Measurements from ENCODE around the gene LRRC49. TPM values are rescaled to one million over a fixed set of nuclear protein-coding genes. Genes with fewer than 3 reads are reported as not detected.
"Not testable (repeated sequence)": the region's sequence is repeated elsewhere in the genome, so short reads cannot be mapped to it uniquely, and the experiment has no call there.

Gene LRRC49
- total RNA-seq, 1 experiment from 2014 or later, result 8.4 TPM

GRCh38 chr15:70910958-70911357, 18.3 kb downstream of the LRRC49 start:
- DNase-seq (ENCODE audit: low read depth), result no peak
- in situ Hi-C loops (cut with HindIII; ENCODE audit: low pct_unique_long_range_greater_than_20kb, low sequenced_read_pairs), result no loop called here

GRCh38 chr15:70912187-70912586, 19.6 kb downstream of the LRRC49 start:
- in situ Hi-C loops (cut with HindIII; ENCODE audit: low pct_unique_long_range_greater_than_20kb, low sequenced_read_pairs), result no loop called here

DNA sequence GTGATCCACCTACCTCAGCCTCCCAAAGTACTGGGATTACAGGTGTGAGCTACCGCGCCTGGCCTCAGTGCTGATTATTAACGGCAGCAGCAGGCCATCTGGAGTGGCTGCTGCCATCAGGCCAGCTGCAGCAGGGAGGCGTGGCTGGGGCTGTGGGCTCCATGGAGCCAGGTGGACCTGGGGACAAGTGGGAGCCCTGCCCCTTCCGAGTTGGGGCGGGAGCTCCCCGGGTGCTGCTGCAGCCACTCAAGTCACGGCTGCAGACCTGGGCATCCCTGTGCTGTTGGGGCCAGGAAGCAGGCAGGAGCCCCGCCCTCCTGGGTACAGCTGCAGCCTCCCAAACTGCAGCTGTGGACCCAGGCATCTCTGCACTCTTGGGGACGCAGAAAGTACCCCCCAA, 23.9 kb downstream of the LRRC49 start:
- DNase-seq (ENCODE audit: low read depth), result no peak

More at GRCh38 chr15:70912187-70912586, 19.6 kb downstream of the LRRC49 start:
- no peak for DNase-seq (ENCODE audit: low read depth)

GRCh38 chr15:70917955-70918354, 25.3 kb downstream of the LRRC49 start:
- in situ Hi-C loops (cut with HindIII; ENCODE audit: low pct_unique_long_range_greater_than_20kb, low sequenced_read_pairs), result no loop called here
- DNase-seq (ENCODE audit: low read depth), result no peak

More for the DNA sequence above, 23.9 kb downstream of the LRRC49 start:
- in situ Hi-C loops (cut with HindIII; ENCODE audit: low pct_unique_long_range_greater_than_20kb, low sequenced_read_pairs), result no loop called here

DNA sequence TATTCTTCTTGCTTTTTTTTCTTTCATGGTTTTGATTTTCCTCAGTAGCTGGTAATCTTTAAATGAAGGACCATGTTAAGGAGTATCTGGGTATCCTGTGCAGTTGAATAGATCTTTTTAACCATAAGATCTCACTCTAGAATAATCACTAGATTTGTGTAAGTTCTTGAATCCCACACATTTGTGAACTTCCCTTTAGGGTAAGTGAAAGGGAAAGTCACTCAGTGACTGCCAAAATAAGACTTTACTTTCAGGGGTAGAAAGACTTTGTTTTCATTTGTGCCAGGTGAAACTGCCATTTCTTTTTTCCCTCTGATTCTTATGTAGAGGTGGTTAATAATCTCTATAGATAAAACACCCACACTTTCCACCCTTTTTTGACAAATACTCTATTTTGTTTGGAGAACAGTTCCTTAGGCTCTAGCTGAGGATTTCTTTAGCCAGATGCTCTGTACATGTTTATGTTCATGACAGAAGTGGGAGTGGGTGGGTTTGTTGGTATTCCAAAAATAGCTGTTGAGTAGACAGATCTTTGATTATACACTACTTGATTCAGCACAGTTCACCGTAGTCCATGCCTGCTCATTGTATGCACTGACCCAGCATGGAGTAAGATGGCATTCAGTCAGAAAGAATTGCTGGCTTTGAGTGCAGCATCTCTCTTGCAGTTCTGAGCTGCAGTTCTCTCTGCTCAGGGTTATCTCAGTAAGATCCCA, 28.5 kb downstream of the LRRC49 start:
- in situ Hi-C loops (cut with HindIII; ENCODE audit: low pct_unique_long_range_greater_than_20kb, low sequenced_read_pairs), result no loop called here
- DNase-seq (ENCODE audit: low read depth), result no peak

DNA sequence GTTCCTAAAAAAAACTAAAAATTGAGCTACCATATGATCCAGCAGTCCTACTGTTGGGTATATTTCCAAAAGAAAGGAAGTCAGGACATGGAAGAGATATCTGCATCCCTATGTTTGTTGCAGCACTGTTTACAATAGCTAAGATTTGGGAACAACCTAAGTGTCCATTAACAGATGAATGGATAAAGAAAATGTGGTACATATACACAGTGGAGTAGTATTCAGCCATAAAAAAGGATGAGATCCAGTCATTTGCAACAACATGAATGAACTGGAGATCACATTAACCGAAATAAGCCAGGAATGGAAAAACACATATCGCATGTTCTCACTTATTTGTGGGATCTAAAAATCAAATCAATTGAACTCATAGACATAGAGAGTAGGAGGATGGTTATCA, 29.5 kb downstream of the LRRC49 start:
- DNase-seq (ENCODE audit: low read depth), result no peak
- in situ Hi-C loops (cut with HindIII; ENCODE audit: low pct_unique_long_range_greater_than_20kb, low sequenced_read_pairs), result no loop called here

DNA sequence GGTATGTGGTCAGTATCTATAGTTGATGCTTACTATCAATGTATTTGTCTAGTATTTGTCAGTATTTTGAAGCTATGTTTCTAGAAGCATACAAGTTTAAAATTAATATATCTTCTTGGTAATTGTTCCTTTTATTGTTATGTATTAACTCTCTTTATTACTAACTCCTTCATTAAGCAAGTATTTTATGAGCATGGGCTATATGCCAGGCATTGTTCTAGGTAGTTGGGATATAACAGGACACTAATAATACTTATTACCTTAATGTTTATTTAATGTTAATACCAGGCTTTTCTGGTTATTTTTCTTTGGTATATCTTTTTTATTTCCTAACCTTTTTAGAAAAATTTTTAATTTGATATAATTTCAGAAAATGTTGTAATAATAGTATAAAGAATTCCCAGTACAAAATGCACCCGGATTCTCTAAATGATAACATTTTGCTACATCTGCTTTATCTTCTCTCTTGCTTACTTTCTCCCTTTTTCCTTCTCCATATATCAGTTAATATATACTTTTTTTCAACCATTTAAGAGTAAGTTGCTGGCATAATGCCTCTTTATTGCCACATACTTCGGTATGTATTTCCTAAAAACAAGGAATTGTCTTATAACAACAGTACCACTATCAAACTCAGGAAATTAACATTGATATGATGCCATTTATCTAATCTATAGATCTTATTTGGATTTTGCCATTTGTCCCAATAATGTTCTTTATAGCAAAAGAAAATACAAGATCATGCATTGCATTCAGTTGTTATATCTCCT, 30.9 kb downstream of the LRRC49 start:
- in situ Hi-C loops (cut with HindIII; ENCODE audit: low pct_unique_long_range_greater_than_20kb, low sequenced_read_pairs), result no loop called here
- DNase-seq (ENCODE audit: low read depth), result no peak

DNA sequence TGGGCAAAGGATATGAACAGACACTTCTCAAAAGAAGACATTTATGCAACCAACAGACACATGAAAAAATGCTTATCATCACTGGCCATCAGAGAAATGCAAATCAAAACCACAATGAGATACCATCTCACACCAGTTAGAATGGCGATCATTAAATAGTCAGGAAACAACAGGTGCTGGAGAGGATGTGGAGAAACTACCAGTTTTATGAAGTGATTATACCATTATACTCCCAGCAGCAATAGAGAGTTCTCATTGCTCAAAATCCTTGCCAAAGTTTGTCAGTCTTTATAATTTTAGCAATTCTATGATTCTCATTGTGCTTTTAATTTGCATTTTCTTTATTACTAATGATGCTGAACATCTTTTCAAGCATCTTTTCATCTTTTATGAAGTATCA, 34.3 kb downstream of the LRRC49 start:
- DNase-seq (ENCODE audit: low read depth); in situ Hi-C loops (cut with HindIII; ENCODE audit: low pct_unique_long_range_greater_than_20kb, low sequenced_read_pairs): not testable (repeated sequence)

DNA sequence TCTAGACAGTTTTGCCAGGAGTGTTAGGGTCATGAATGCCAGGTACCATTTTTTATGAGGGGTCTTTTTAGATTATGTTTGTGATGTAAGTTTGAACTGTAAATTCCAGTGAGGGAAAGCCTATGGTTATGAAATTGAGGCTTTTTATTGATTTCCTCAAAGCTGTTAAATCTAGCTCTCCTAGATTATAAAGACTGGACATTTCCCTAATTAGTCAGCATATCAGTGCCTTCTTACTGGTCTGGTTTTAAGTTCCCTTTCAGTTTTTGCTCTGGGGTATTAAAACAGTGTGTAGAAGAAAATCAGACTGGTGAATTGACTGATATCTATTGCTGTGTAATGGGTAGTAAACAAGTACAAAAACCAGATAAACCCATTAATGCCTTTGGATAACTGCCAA, 39.2 kb downstream of the LRRC49 start:
- DNase-seq (ENCODE audit: low read depth), result no peak
- in situ Hi-C loops (cut with HindIII; ENCODE audit: low pct_unique_long_range_greater_than_20kb, low sequenced_read_pairs), result no loop called here

GRCh38 chr15:70932397-70932796, 39.8 kb downstream of the LRRC49 start:
- in situ Hi-C loops (cut with HindIII; ENCODE audit: low pct_unique_long_range_greater_than_20kb, low sequenced_read_pairs), result no loop called here
- peak; percentile 22 for DNase-seq (ENCODE audit: low read depth)

DNA sequence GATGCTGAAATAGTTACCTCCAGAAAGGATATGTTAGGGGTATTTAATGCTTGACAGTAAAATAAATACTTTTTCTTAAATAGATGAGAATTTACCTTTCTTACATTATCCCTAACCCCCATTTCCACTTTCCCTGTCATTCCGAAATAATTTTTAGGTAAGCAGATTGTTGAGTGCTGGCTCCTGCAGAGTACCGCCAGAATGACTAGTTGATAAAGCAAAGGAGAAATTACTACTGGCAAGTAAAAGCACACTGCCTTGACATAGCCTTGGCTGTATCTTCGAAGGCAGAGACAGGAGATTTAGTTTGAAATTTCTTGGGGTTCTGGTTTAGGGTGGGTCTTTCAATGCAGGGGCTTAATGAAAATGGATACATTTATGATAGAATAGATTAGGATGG, 40.8 kb downstream of the LRRC49 start:
- DNase-seq (ENCODE audit: low read depth), result no peak
- in situ Hi-C loops (cut with HindIII; ENCODE audit: low pct_unique_long_range_greater_than_20kb, low sequenced_read_pairs), result no loop called here

- in situ Hi-C loops (cut with HindIII; ENCODE audit: low pct_unique_long_range_greater_than_20kb, low sequenced_read_pairs), result no loop called here
- DNase-seq (ENCODE audit: low read depth), result no peak
Observed at GRCh38 chr15:70935631-70936030, 43.0 kb downstream of the LRRC49 start.

DNA sequence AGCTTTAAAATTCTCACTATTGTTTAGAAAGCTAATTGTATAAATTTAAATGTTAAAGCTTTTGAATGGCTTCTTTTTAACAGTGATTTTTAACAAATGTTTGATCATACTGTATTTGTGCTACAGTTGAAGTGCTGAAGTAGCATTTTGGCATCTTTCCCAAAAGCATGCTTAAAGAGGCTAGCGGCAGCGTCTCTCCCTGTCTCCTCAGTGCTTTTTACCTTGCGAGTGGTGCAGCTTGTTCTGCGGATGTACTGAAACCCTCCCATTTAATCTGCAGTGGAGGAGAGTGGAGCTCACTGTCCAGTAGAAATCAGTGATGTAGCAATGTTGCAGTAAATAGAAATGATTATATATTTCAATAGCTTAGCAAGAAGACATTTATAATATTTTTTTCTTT, 43.7 kb downstream of the LRRC49 start:
- in situ Hi-C loops (cut with HindIII; ENCODE audit: low pct_unique_long_range_greater_than_20kb, low sequenced_read_pairs), result no loop called here
- no peak for DNase-seq (ENCODE audit: low read depth)

GRCh38 chr15:70943285-70943684, 50.7 kb downstream of the LRRC49 start:
- in situ Hi-C loops (cut with HindIII; ENCODE audit: low pct_unique_long_range_greater_than_20kb, low sequenced_read_pairs), result not testable (repeated sequence)

GRCh38 chr15:70947351-70948335, 55.0 kb downstream of the LRRC49 start:
- in situ Hi-C loops (cut with HindIII; ENCODE audit: low pct_unique_long_range_greater_than_20kb, low sequenced_read_pairs), result no loop called here

More at GRCh38 chr15:70943285-70943684, 50.7 kb downstream of the LRRC49 start:
- not testable (repeated sequence) for DNase-seq (ENCODE audit: low read depth)

GRCh38 chr15:70950953-70951352, 58.3 kb downstream of the LRRC49 start:
- in situ Hi-C loops (cut with HindIII; ENCODE audit: low pct_unique_long_range_greater_than_20kb, low sequenced_read_pairs), result no loop called here

More at GRCh38 chr15:70947351-70948335, 55.0 kb downstream of the LRRC49 start:
- DNase-seq (ENCODE audit: low read depth), result no peak

GRCh38 chr15:70954171-70954570, 61.5 kb downstream of the LRRC49 start:
- DNase-seq (ENCODE audit: low read depth), result no peak
- in situ Hi-C loops (cut with HindIII; ENCODE audit: low pct_unique_long_range_greater_than_20kb, low sequenced_read_pairs), result no loop called here

More at GRCh38 chr15:70950953-70951352, 58.3 kb downstream of the LRRC49 start:
- no peak for DNase-seq (ENCODE audit: low read depth)

DNA sequence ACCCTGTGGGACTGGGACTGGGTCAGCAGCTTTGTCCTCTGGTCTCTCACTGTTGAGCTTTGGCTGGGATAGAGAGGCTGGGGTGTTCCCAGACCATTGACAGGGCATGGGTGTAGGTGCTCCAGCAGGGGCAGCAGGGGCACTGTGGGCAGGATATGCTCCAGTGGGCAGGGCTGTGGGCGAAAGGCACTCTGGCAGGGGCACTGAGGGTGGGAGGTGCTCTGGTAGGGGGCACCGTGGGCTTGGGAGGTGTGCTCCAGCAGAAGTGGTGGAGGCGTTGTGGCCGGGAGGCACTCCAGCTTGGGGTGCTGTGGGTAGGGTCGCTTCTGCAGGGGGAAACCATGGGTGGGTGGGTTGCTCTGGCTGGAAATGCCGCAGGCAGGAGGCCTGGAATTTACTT, 62.1 kb downstream of the LRRC49 start:
- in situ Hi-C loops (cut with HindIII; ENCODE audit: low pct_unique_long_range_greater_than_20kb, low sequenced_read_pairs), result no loop called here
- DNase-seq (ENCODE audit: low read depth), result no peak
